Suppressor macrophage treated with lipopolysaccharide for 1 hour (primary cell): ENCODE measurements around the gene PEPD.

Experiments used
- DNase-seq, 3 donors: peaks; one replicate each; pipeline ENCODE4 v3.0.0-alpha.2; 2020 to 2022

PEPD gene

GRCh38 chr19:33404506-33405253, 116.9 kb downstream of the PEPD start:
- DNase-seq = peak; percentile 37 to 53 (median 46)

- no peak for DNase-seq
Measured at GRCh38 chr19:33403973-33404304, 117.7 kb downstream of the PEPD start.

GRCh38 chr19:33403221-33403972, 118.2 kb downstream of the PEPD start:
- DNase-seq = no peak

GRCh38 chr19:33402421-33403220, 119.0 kb downstream of the PEPD start:
- DNase-seq = no peak

GRCh38 chr19:33401683-33402420, 119.7 kb downstream of the PEPD start:
- DNase-seq = no peak

- no peak for DNase-seq
Measured at GRCh38 chr19:33400856-33401682, 120.5 kb downstream of the PEPD start.

- DNase-seq = no peak
Measured at GRCh38 chr19:33399745-33400681, 121.6 kb downstream of the PEPD start.

GRCh38 chr19:33399081-33399744, 122.4 kb downstream of the PEPD start:
- DNase-seq = no peak

- no peak for DNase-seq
Measured at GRCh38 chr19:33398361-33399060, 123.1 kb downstream of the PEPD start.

- DNase-seq = no peak
Measured at GRCh38 chr19:33397536-33398360, 123.8 kb downstream of the PEPD start.

GRCh38 chr19:33396701-33397535, 124.7 kb downstream of the PEPD start:
- DNase-seq = no peak

GRCh38 chr19:33395561-33396550, 125.7 kb downstream of the PEPD start:
- DNase-seq = no peak

GRCh38 chr19:33394723-33395560, 126.6 kb downstream of the PEPD start:
- DNase-seq = no peak

GRCh38 chr19:33394006-33394722, 127.4 kb downstream of the PEPD start:
- DNase-seq = peak; percentile 66 to 77 (median 76)
